Mammary epithelial cell (primary cell): ENCODE results near the gene PAPPA2.

Source experiments
- EZH2 ChIP-seq: IDR thresholded peaks from 2 replicates; pipeline ENCODE4 v1.6.1; 2012; ENCODE audit warnings: low read length, inconsistent platforms, borderline replicate concordance
- TF ChIP-seq, protein P1 (sequence below), 2 donors: IDR thresholded peaks in 1 of 2; conservative IDR thresholded peaks in 1 of 2; 2 replicates each; pipeline ENCODE4 v1.5.1; 2011 to 2012; ENCODE audit warnings: inconsistent platforms in 2 of 2, low read length in 2 of 2, mild to moderate bottlenecking in 2 of 2, control low read depth in 1 of 2, low read depth in 1 of 2; ENCODE audit not compliant: insufficient read depth in 1 of 2; ENCODE audit errors: extremely low read depth in 1 of 2

- TF ChIP-seq, protein P1, sequence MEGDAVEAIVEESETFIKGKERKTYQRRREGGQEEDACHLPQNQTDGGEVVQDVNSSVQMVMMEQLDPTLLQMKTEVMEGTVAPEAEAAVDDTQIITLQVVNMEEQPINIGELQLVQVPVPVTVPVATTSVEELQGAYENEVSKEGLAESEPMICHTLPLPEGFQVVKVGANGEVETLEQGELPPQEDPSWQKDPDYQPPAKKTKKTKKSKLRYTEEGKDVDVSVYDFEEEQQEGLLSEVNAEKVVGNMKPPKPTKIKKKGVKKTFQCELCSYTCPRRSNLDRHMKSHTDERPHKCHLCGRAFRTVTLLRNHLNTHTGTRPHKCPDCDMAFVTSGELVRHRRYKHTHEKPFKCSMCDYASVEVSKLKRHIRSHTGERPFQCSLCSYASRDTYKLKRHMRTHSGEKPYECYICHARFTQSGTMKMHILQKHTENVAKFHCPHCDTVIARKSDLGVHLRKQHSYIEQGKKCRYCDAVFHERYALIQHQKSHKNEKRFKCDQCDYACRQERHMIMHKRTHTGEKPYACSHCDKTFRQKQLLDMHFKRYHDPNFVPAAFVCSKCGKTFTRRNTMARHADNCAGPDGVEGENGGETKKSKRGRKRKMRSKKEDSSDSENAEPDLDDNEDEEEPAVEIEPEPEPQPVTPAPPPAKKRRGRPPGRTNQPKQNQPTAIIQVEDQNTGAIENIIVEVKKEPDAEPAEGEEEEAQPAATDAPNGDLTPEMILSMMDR (conservative IDR thresholded peaks at IDR 0.05 in 1 of 2, IDR thresholded peaks at IDR 0.05 in 1 of 2; ENCODE audit: extremely low read depth in 1 of 2, insufficient read depth in 1 of 2, low read depth in 1 of 2, low read length in 2 of 2) = no peak
- TF ChIP-seq EZH2 = no peak
Measured at GRCh38 chr1:176701151-176701866, 238.3 kb downstream of the PAPPA2 start.
